C4-2B (cell line): ENCODE data around the gene FGD2.

ENCODE experiments used
- CTCF ChIP-seq: fragments of 450-650 bp; conservative IDR thresholded peaks from 2 replicates; pipeline ENCODE4 v1.5.1; 2017; ENCODE audit warnings: mild to moderate bottlenecking
- ZFX ChIP-seq: fragments of 450-650 bp; IDR thresholded peaks from 2 replicates; pipeline ENCODE4 v1.6.1; 2017

DNA sequence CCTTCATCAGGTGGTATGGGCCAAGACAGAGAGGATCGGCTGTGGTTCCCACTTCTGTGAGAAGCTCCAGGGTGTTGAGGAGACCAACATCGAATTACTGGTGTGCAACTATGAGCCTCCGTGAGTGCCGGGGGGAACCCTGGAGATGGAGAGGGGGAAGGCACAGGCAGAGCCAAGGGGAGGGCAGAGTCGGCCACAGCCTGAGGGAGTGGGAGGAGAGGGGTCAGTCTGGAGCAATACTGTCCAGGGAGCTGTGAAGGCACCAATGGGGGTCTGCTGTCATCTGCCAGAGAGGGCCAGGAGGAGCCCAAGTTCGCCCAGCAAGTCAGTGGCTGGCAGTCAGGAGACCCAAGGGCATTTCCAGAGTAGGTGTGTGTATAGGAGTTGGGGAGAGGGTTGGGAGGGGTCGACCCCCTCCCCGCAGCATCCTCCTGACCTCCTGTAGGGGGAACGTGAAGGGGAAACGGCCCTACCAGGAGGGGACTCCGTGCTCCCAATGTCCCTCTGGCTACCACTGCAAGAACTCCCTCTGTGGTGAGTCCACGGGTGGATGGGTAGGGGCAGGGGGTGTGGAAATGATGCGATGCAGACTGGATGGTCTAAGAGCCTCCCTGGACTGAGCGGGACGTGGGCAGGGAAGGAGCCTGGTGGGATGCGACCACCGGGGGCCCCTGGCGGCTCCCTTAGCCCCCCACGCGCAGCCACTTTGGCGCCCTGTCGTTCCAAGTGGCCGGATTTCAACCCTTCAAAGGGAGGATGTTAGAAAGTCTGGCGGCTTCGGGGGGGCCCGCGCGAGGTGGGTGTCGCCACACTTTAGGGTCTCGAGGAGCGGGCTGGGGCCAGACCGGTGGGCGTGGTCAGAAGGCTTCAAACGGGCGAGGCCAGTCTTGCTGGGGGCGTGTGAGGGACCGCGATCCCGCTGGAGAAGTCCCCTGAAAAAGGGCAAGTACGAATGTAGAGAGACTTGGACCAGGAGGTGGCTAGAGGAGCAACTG is 43.7 kb upstream of the FGD2 start:
- no peak for TF ChIP-seq CTCF
- no peak for TF ChIP-seq ZFX
